ENCODE measurements around the gene CEP164. TPM values are rescaled to one million over a fixed set of nuclear protein-coding genes. Genes with fewer than 3 reads are reported as not detected.

Gene CEP164
- total RNA-seq, 1 donor from 2014 or later, result 5.9 TPM

- Histone ChIP-seq H3K9me3 (replicated peaks) (no peaks in the 10 kb centered on the region), H3K4me3 (peak overlapping the region; percentile 39), H3K27me3 (ENCODE audit: low read depth) (no peaks in the 10 kb centered on the region), H3K27ac (replicated peaks) (no peak overlapping the region), H3K4me1 (peaks cover 25% of the 10 kb centered on the region), H3K36me3 (peaks cover 12% of the 10 kb centered on the region)
- TF ChIP-seq CTCF (IDR thresholded peaks at IDR 0.05; ENCODE audit: borderline replicate concordance), result no peak
- intact Hi-C loops (cut with micrococcal nuclease), result no loop called here
- no peak for DNase-seq
Measured at GRCh38 chr11:117299351-117300282, 28.0 kb upstream of the CEP164 start.

- no peak for DNase-seq
- peak overlapping the region; percentile 39 for H3K4me3 ChIP-seq
Measured at GRCh38 chr11:117300283-117300663, 27.4 kb upstream of the CEP164 start.

DNA sequence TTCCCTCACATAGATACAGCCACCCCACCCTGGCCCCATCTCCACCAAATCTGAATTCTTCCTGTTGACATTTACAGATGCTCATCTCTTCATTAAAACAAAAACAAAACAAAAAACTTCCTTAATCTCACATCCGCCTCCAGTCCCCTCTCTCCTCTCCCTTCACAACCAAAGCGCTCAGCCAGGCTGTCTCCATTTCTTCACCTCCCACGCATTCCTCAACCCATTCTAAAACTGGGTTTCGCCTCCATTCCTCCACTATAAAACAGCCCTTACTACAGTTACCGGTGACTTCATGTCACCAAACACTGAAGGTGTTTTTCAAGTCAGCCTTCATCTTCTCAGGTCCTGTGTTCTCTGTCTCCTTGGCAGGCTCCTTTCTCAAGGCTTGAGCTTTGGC, 26.9 kb upstream of the CEP164 start:
- H3K27ac ChIP-seq (replicated peaks), result no peak overlapping the region
- H3K36me3 ChIP-seq, result peaks cover 2% of the 10 kb centered on the region
- TF ChIP-seq CTCF (IDR thresholded peaks at IDR 0.05; ENCODE audit: borderline replicate concordance), result no peak
- H3K27me3 ChIP-seq (ENCODE audit: low read depth), result no peaks in the 10 kb centered on the region
- H3K4me1 ChIP-seq, result peaks cover 25% of the 10 kb centered on the region
- no peak for DNase-seq
- intact Hi-C loops (cut with micrococcal nuclease), result no loop called here
- H3K9me3 ChIP-seq (replicated peaks), result no peaks in the 10 kb centered on the region
- no peak overlapping the region for H3K4me3 ChIP-seq

More at GRCh38 chr11:117300283-117300663, 27.4 kb upstream of the CEP164 start:
- intact Hi-C loops (cut with micrococcal nuclease), result no loop called here
- TF ChIP-seq CTCF (IDR thresholded peaks at IDR 0.05; ENCODE audit: borderline replicate concordance), result no peak
- Histone ChIP-seq H3K9me3 (replicated peaks) (no peaks in the 10 kb centered on the region), H3K36me3 (peaks cover 7% of the 10 kb centered on the region), H3K27me3 (ENCODE audit: low read depth) (no peaks in the 10 kb centered on the region), H3K27ac (replicated peaks) (no peak overlapping the region), H3K4me1 (peaks cover 25% of the 10 kb centered on the region)

DNA sequence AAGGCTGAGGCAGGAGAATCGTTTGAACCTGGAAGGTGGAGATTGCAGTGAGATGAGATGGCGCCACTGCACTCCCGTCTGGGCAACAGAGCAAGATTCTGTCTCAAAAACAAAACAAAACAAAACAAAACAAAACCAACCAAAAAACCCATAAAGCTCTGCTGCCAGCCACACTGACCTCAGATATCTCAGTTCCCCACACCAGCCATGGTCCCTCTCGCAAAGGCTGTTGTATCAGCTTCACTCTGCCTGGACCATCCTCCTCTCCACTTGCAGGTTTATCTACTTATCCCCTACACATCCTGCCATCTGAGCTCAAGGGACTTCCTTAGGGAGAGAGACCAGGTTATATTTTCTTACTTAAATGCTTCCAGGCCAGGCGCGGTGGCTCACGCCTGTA, 25.4 kb upstream of the CEP164 start:
- Histone ChIP-seq H3K27ac (replicated peaks) (no peak overlapping the region), H3K9me3 (replicated peaks) (no peaks in the 10 kb centered on the region), H3K36me3 (peaks cover 5% of the 10 kb centered on the region), H3K4me1 (peaks cover 25% of the 10 kb centered on the region), H3K27me3 (ENCODE audit: low read depth) (no peaks in the 10 kb centered on the region), H3K4me3 (no peak overlapping the region)
- no peak for TF ChIP-seq CTCF (IDR thresholded peaks at IDR 0.05; ENCODE audit: borderline replicate concordance)
- no peak for DNase-seq
- intact Hi-C loops (cut with micrococcal nuclease), result no loop called here

- intact Hi-C loops (cut with micrococcal nuclease), result no loop called here
- no peaks in the 10 kb centered on the region for H3K27me3 ChIP-seq (ENCODE audit: low read depth)
- DNase-seq, result no peak
Measured at GRCh38 chr11:117303101-117303500, 24.6 kb upstream of the CEP164 start.

More at GRCh38 chr11:117303101-117303500, 24.6 kb upstream of the CEP164 start:
- H3K27ac ChIP-seq (replicated peaks), result no peak overlapping the region
- no peaks in the 10 kb centered on the region for H3K9me3 ChIP-seq (replicated peaks)
- H3K4me1 ChIP-seq, result peaks cover 25% of the 10 kb centered on the region
- no peak for TF ChIP-seq CTCF (IDR thresholded peaks at IDR 0.05; ENCODE audit: borderline replicate concordance)
- peaks cover 5% of the 10 kb centered on the region for H3K36me3 ChIP-seq
- no peak overlapping the region for H3K4me3 ChIP-seq

Measured in left ventricle myocardium inferior (tissue), 1 donor.